Astrocyte (in vitro differentiated cells and primary cell): ENCODE measurements around the gene TXLNB. TPM values are rescaled to one million over a fixed set of nuclear protein-coding genes. Genes with fewer than 3 reads are reported as not detected.

Experiments used
- DNase-seq: peaks from one replicate; pipeline ENCODE4 v3.0.0-alpha.2; 2010; ENCODE audit warnings: low read depth
- FAIRE-seq: peaks from 2 replicates; lab custom pipeline; 2011; peaks lifted over from hg19 to GRCh38; lab: Jason Lieb, UNC
- H2AFZ ChIP-seq: 2 replicates; pipeline ENCODE4 v1.6.0; 2012; ENCODE audit warnings: low read depth, low read length, inconsistent platforms
- H3K27ac ChIP-seq: 2 replicates; pipeline ENCODE4 v1.5.1; 2011; ENCODE audit warnings: low read depth, low read length, inconsistent platforms
- H3K27me3 ChIP-seq: 2 replicates; pipeline ENCODE4 v1.6.0; 2011; ENCODE audit warnings: low read length, inconsistent platforms; ENCODE audit not compliant: insufficient read depth
- H3K36me3 ChIP-seq: 2 replicates; pipeline ENCODE4 v1.5.1; 2011; ENCODE audit warnings: low read length, inconsistent platforms; ENCODE audit not compliant: insufficient read depth
- H3K4me1 ChIP-seq: 2 replicates; pipeline ENCODE4 v1.5.1; 2011; ENCODE audit warnings: low read length, inconsistent platforms; ENCODE audit not compliant: insufficient read depth
- H3K4me2 ChIP-seq: 2 replicates; pipeline ENCODE4 v1.6.0; 2012; ENCODE audit warnings: low read length, inconsistent platforms
- H3K4me3 ChIP-seq: 2 replicates; pipeline ENCODE4 v1.5.1; 2011; ENCODE audit warnings: low read depth, mild to moderate bottlenecking, low read length, inconsistent platforms; ENCODE audit not compliant: insufficient read depth
- H3K79me2 ChIP-seq: 2 replicates; pipeline ENCODE4 v1.6.0; 2012; ENCODE audit warnings: mild to moderate bottlenecking, low read length, inconsistent platforms; ENCODE audit not compliant: insufficient read depth
- H3K9ac ChIP-seq: 2 replicates; pipeline ENCODE4 v1.6.0; 2012; ENCODE audit warnings: mild to moderate bottlenecking, low read length, inconsistent platforms
- H3K9me3 ChIP-seq: 2 replicates; pipeline ENCODE4 v1.5.1; 2012; ENCODE audit warnings: low read depth, mild to moderate bottlenecking, low read length, inconsistent platforms; ENCODE audit not compliant: insufficient read depth
- H4K20me1 ChIP-seq: 2 replicates; pipeline ENCODE4 v1.6.0; 2012; ENCODE audit warnings: low read length, inconsistent platforms; ENCODE audit not compliant: insufficient read depth
- H3K27ac Mint-ChIP-seq: one replicate; pipeline ENCODE4 v1.8.0; 2021; ENCODE audit warnings: mild to moderate bottlenecking, mixed read lengths; ENCODE audit not compliant: unreplicated experiment
- H3K27me3 Mint-ChIP-seq: one replicate; pipeline ENCODE4 v1.8.0; 2021; ENCODE audit warnings: low read depth, mixed read lengths; ENCODE audit not compliant: unreplicated experiment
- H3K36me3 Mint-ChIP-seq: one replicate; pipeline ENCODE4 v1.8.0; 2021; ENCODE audit warnings: low read depth, mixed read lengths; ENCODE audit not compliant: unreplicated experiment
- H3K4me1 Mint-ChIP-seq: one replicate; pipeline ENCODE4 v1.8.0; 2021; ENCODE audit warnings: low read depth, mixed read lengths; ENCODE audit not compliant: unreplicated experiment
- H3K4me3 Mint-ChIP-seq: one replicate; pipeline ENCODE4 v1.8.0; 2021; ENCODE audit warnings: mild to moderate bottlenecking, moderate library complexity, mixed read lengths; ENCODE audit not compliant: unreplicated experiment
- H3K9me3 Mint-ChIP-seq: one replicate; pipeline ENCODE4 v1.8.0; 2021; ENCODE audit warnings: mild to moderate bottlenecking, mixed read lengths; ENCODE audit not compliant: unreplicated experiment
- CTCF ChIP-seq: IDR thresholded peaks from 2 replicates; pipeline ENCODE4 v1.5.1; 2011; ENCODE audit warnings: low read depth, mild to moderate bottlenecking, inconsistent platforms, low read length, moderate library complexity; ENCODE audit not compliant: insufficient read depth
- EZH2 ChIP-seq: IDR thresholded peaks from 2 replicates; pipeline ENCODE4 v1.6.1; 2012; ENCODE audit warnings: mild to moderate bottlenecking, low read length, inconsistent platforms; ENCODE audit not compliant: insufficient read depth
- total RNA-seq: library from RNA; stranded (reverse); gene quantifications from 2 replicates; pipeline ENCODE4 v1.2.1, GENCODE V29; 2021

TXLNB gene
- total RNA-seq, 1 donor from 2014 or later: 0.57 TPM

- Mint-ChIP-seq H3K4me1 (peaks cover 5% of the 10 kb centered on the region), H3K27me3 (peaks cover 3% of the 10 kb centered on the region), H3K36me3 (no peaks in the 10 kb centered on the region), H3K27ac (no peak overlapping the region), H3K4me3 (no peak overlapping the region), H3K9me3 (no peaks in the 10 kb centered on the region)
- H3K27ac ChIP-seq: no peak overlapping the region
- DNase-seq (no peak), FAIRE-seq (no peak)
- no peaks in the 10 kb centered on the region for H3K4me1 ChIP-seq
- H3K79me2 ChIP-seq: no peaks in the 10 kb centered on the region
- no peak overlapping the region for H2AFZ ChIP-seq
- no peaks in the 10 kb centered on the region for H3K9me3 ChIP-seq
- H3K4me2 ChIP-seq: no peak overlapping the region
- no peaks in the 10 kb centered on the region for H4K20me1 ChIP-seq
- H3K9ac ChIP-seq: no peak overlapping the region
- H3K4me3 ChIP-seq: no peak overlapping the region
- no peaks in the 10 kb centered on the region for H3K36me3 ChIP-seq
- no peaks in the 10 kb centered on the region for H3K27me3 ChIP-seq
- TF ChIP-seq EZH2 (no peak), CTCF (no peak)
These were observed 37.6 kb downstream of the TXLNB start for GRCh38 chr6:139254196-139254595.

- Histone ChIP-seq H3K9ac (no peak overlapping the region), H3K27ac (no peak overlapping the region), H3K36me3 (no peaks in the 10 kb centered on the region), H4K20me1 (no peaks in the 10 kb centered on the region), H3K27me3 (no peaks in the 10 kb centered on the region), H3K4me2 (no peak overlapping the region), H3K4me3 (no peak overlapping the region), H2AFZ (no peak overlapping the region), H3K79me2 (no peaks in the 10 kb centered on the region), H3K9me3 (no peaks in the 10 kb centered on the region), H3K4me1 (no peaks in the 10 kb centered on the region)
- DNase-seq (no peak), FAIRE-seq (no peak)
- H3K27me3 Mint-ChIP-seq: no peaks in the 10 kb centered on the region
- H3K4me1 Mint-ChIP-seq: peaks cover 5% of the 10 kb centered on the region
- H3K27ac Mint-ChIP-seq: no peak overlapping the region
- H3K4me3 Mint-ChIP-seq: no peak overlapping the region
- H3K9me3 Mint-ChIP-seq: no peaks in the 10 kb centered on the region
- H3K36me3 Mint-ChIP-seq: no peaks in the 10 kb centered on the region
- TF ChIP-seq CTCF: no peak
- no peak for TF ChIP-seq EZH2
These were observed 38.1 kb downstream of the TXLNB start for GRCh38 chr6:139253656-139254055.

DNA sequence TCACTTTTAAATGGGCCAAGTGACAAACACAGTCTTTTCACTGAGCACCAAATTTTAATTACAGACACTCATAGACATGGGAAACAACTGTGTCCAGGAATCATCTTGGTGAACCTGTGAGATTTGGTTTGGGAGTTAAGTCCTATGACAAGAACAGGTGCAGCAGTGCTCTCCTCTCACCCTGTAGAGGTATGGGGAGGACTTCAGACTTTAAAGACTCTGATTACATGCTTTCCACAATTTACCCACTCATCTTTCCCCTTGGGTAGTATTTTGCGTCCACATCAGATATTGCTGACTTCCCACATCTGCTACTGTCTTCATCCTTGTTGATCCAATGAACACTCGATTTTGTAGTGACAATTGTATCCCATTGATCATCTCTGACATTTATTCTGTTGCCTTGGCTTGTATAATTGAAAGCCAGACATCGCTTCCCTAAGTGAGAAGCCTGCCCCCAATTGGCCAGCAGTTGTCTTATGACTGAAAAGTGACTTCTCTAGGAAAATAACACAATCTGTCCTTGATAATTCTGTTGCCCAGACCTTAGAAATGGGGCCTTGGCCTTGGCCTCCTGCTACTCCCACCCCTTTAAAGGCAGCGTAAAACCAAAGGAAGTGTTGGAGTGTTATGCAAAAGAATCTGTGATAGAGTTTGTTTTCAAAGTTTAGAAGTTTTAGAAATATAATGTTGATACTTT, 40.0 kb downstream of the TXLNB start:
- Mint-ChIP-seq H3K4me3 (no peak overlapping the region), H3K27ac (no peak overlapping the region)
- no peak overlapping the region for H3K4me3 ChIP-seq

More for the DNA sequence above, 40.0 kb downstream of the TXLNB start:
- Histone ChIP-seq H3K27ac (no peak overlapping the region), H3K4me1 (no peaks in the 10 kb centered on the region), H3K4me2 (no peak overlapping the region), H3K36me3 (no peaks in the 10 kb centered on the region), H4K20me1 (no peaks in the 10 kb centered on the region), H3K79me2 (no peaks in the 10 kb centered on the region), H2AFZ (no peak overlapping the region), H3K27me3 (no peaks in the 10 kb centered on the region), H3K9me3 (no peaks in the 10 kb centered on the region), H3K9ac (no peak overlapping the region)
- Mint-ChIP-seq H3K4me1 (peaks cover 5% of the 10 kb centered on the region), H3K36me3 (no peaks in the 10 kb centered on the region), H3K9me3 (no peaks in the 10 kb centered on the region), H3K27me3 (no peaks in the 10 kb centered on the region)
- FAIRE-seq (no peak), DNase-seq (no peak)
- TF ChIP-seq CTCF: no peak
- no peak for TF ChIP-seq EZH2
